Kidney (tissue), 14 donors: ENCODE results near the gene SCIN. TPM values are rescaled to one million over a fixed set of nuclear protein-coding genes. Genes with fewer than 3 reads are reported as not detected.

Experiments
- DNase-seq, 5 donors: peaks; one replicate each; pipeline ENCODE4 v3.0.0-alpha.2; 2013 to 2020
- FAIRE-seq: peaks from 2 replicates; lab custom pipeline; 2012; peaks lifted over from hg19 to GRCh38; lab: Jason Lieb, UNC
- H3K27ac ChIP-seq, 2 donors: one replicate each; pipeline ENCODE4 v1.7.0; 2013; ENCODE audit warnings: low read depth in 2 of 2, low read length in 2 of 2, inconsistent platforms in 1 of 2
- H3K27me3 ChIP-seq: one replicate; pipeline ENCODE4 v1.7.1; 2013; ENCODE audit warnings: low read length, inconsistent platforms; ENCODE audit not compliant: control insufficient read depth, insufficient read depth
- H3K36me3 ChIP-seq, 3 donors: one replicate each; pipeline versions ENCODE4 v1.7.0 to v1.7.1; 2013; ENCODE audit warnings: low read length in 3 of 3, control low read depth in 1 of 3, inconsistent platforms in 1 of 3; ENCODE audit not compliant: insufficient read depth in 3 of 3, control insufficient read depth in 2 of 3
- H3K4me1 ChIP-seq, 3 donors: one replicate each; pipeline versions ENCODE4 v1.7.0 to v1.7.1; 2013; ENCODE audit warnings: low read length in 3 of 3, inconsistent platforms in 1 of 3, low read depth in 1 of 3; ENCODE audit not compliant: control insufficient read depth in 2 of 3, insufficient read depth in 2 of 3
- H3K4me3 ChIP-seq, 3 donors: one replicate each; pipeline versions ENCODE4 v1.7.0 to v1.8.1; 2013; ENCODE audit warnings: low read length in 3 of 3, control low read depth in 1 of 3, inconsistent platforms in 1 of 3
- H3K9ac ChIP-seq, 3 donors: one replicate each; pipeline versions ENCODE4 v1.7.0 to v1.7.1; 2013; ENCODE audit warnings: low read length in 3 of 3, control low read depth in 1 of 3, inconsistent platforms in 1 of 3
- H3K9me3 ChIP-seq, 3 donors: one replicate each; pipeline versions ENCODE4 v1.7.0 to v1.7.1; 2013; ENCODE audit warnings: low read length in 3 of 3, control low read depth in 1 of 3, inconsistent platforms in 1 of 3; ENCODE audit not compliant: control insufficient read depth in 2 of 3, insufficient read depth in 1 of 3
- CTCF ChIP-seq: IDR thresholded peaks from 3 replicates; pipeline ENCODE4 v1.5.1; 2012; ENCODE audit warnings: mild to moderate bottlenecking, moderate library complexity, borderline replicate concordance; ENCODE audit not compliant: insufficient read depth; ENCODE audit errors: extremely low read depth
- intact Hi-C: fragments of 100-400 bp; cut with DNase I; formaldehyde crosslinking; loops from one replicate; pipeline ENCODE4 v1.11.1; 2022
- polyA plus RNA-seq: library from polyadenylated mRNA; stranded (reverse); fragments of 350-450 nt; fragmentation: Illumina TruSeq; extraction: RNeasy Lipid Tissue Mini Kit (QIAGEN cat#74804); gene quantifications from one replicate; pipeline ENCODE4 v1.2.3, GENCODE V29; 2014; ENCODE audit warnings: low read depth, low replicate concordance; ENCODE audit not compliant: insufficient read depth
- total RNA-seq: library from RNA; stranded (reverse); fragmentation: NEBNext Ultra II Directional; extraction: Animal tissue kit (Norgen Biotek cat#: 25700); gene quantifications from one replicate; pipeline ENCODE4 v1.2.1, GENCODE V29; 2021
- donor health status: control.
- donor health status: control.
- donor health status: control.
- donor health status: control.
- donor health status: control.
- donor health status: DM: yes; HTN: yes; CAD: no.
- donor health status: Normal renal cell carcinoma (clear cell type).

SCIN gene
- total and polyA plus RNA-seq, 2 donors from 2014 or later: 62.8 to 141 TPM

GRCh38 chr7:12612622-12613021 is 42.1 kb downstream of the SCIN start:
- FAIRE-seq (no peak), DNase-seq (no peak)
- H3K4me3 ChIP-seq: no peak overlapping the region
- no peaks in the 10 kb centered on the region for H3K4me1 ChIP-seq
- no peaks in the 10 kb centered on the region for H3K36me3 ChIP-seq
- no peaks in the 10 kb centered on the region for H3K27me3 ChIP-seq
- no peak for TF ChIP-seq CTCF
- intact Hi-C loops: no loop called here
- no peaks in the 10 kb centered on the region for H3K9me3 ChIP-seq
- H3K27ac ChIP-seq: no peak overlapping the region
- no peak overlapping the region for H3K9ac ChIP-seq

GRCh38 chr7:12619461-12620069 is 49.0 kb downstream of the SCIN start:
- Histone ChIP-seq H3K27me3 (no peaks in the 10 kb centered on the region), H3K4me3 (no peak overlapping the region), H3K27ac (no peak overlapping the region), H3K9ac (no peak overlapping the region), H3K9me3 (no peaks in the 10 kb centered on the region), H3K4me1 (peaks cover 0 to 3% (median 0%) of the 10 kb centered on the region in 3 donors), H3K36me3 (no peaks in the 10 kb centered on the region)
- no peak for TF ChIP-seq CTCF
- FAIRE-seq: no peak
- DNase-seq: peak in 2 of 5 donors; percentile 37 to 54
- intact Hi-C loops: loop anchor here (10.0 kb wide), 1 partner anchor 85 kb away; no protein-coding TSS in a partner anchor

- H3K4me3 ChIP-seq: no peak overlapping the region
- H3K27ac ChIP-seq: no peak overlapping the region
- DNase-seq (no peak), FAIRE-seq (no peak)
- no peak overlapping the region for H3K9ac ChIP-seq
- no peaks in the 10 kb centered on the region for H3K9me3 ChIP-seq
- no peaks in the 10 kb centered on the region for H3K27me3 ChIP-seq
- intact Hi-C loops: loop anchor here (10.0 kb wide), 1 partner anchor 86 kb away; no protein-coding TSS in a partner anchor
- no peak for TF ChIP-seq CTCF
- H3K4me1 ChIP-seq: peaks cover 0 to 3% (median 0%) of the 10 kb centered on the region in 3 donors
- no peaks in the 10 kb centered on the region for H3K36me3 ChIP-seq
Measured at GRCh38 chr7:12620371-12620770, 49.9 kb downstream of the SCIN start.
